Right lobe of liver (tissue), 6 donors: ENCODE results near the gene EGFLAM. TPM values are rescaled to one million over a fixed set of nuclear protein-coding genes. Genes with fewer than 3 reads are reported as not detected.

ENCODE experiments used
- ATAC-seq, 4 donors: fragments of 200-7000 bp; cut with Tn5 transposase; one replicate each; pipeline ENCODE4 v1.9.1; 2020; ENCODE audit warnings: mild to moderate bottlenecking in 4 of 4, moderate library complexity in 4 of 4
- DNase-seq, 3 donors: peaks; one replicate each; pipeline ENCODE4 v3.0.0-alpha.2; 2020
- H3K27ac ChIP-seq, 3 donors: fragments of 200-600 bp; one replicate each; pipeline ENCODE4 v1.8.0; 2022
- H3K27me3 ChIP-seq, 2 donors: fragments of 200-600 bp; one replicate each; pipeline ENCODE4 v1.8.0; 2022
- H3K36me3 ChIP-seq, 4 donors: fragments of 200-600 bp; sonication (generic) in 1 of 4; one replicate each; pipeline versions ENCODE4 v1.5.1 to v1.8.0; 2017 to 2022; ENCODE audit warnings: control low read depth in 1 of 4
- H3K4me1 ChIP-seq, 4 donors: fragments of 200-600 bp; sonication (generic) in 1 of 4; one replicate each; pipeline versions ENCODE4 v1.5.1 to v1.8.0; 2017 to 2022; ENCODE audit warnings: control low read depth in 1 of 4
- H3K4me3 ChIP-seq, 3 donors: fragments of 200-600 bp; one replicate each; pipeline ENCODE4 v1.8.0; 2022
- H3K9me3 ChIP-seq, 4 donors: fragments of 200-600 bp; sonication (generic) in 1 of 4; one replicate each; pipeline versions ENCODE4 v1.5.1 to v1.8.0; 2017 to 2022; ENCODE audit warnings: control low read depth in 1 of 4
- CTCF ChIP-seq, 4 donors: fragments of 200-600 bp in 3 of 4; fragments of 450-650 bp in 1 of 4; IDR thresholded peaks; one replicate each; pipeline versions ENCODE4 v1.5.1 to v1.8.0; 2016 to 2022; ENCODE audit warnings: antibody characterized with exemption in 4 of 4, mild to moderate bottlenecking in 2 of 4
- POLR2A ChIP-seq: fragments of 450-650 bp; IDR thresholded peaks from one replicate; pipeline ENCODE4 v1.6.1; 2017; ENCODE audit warnings: antibody characterized with exemption, mild to moderate bottlenecking
- WGBS: methylation state at CpG from one replicate; pipeline ENCODE4 v1.1.6; 2018; ENCODE audit warnings: low coverage, low lambda C conversion rate; ENCODE audit not compliant: insufficient coverage; ENCODE audit errors: missing lambda C conversion rate; 5-methylcytosine and 5-hydroxymethylcytosine counted together
- intact Hi-C, 2 donors: fragments of 100-400 bp; cut with DNase I; formaldehyde crosslinking; loops; one replicate each; pipeline versions ENCODE4 v1.11.2 to v1.14.1; 2022
- total RNA-seq, 6 experiments: library from RNA; depleted of rRNA in 2 of 6; stranded (reverse); fragments of >200 nt in 2 of 6; fragmentation: NEBNext Ultra II Directional in 3 of 6; extraction: Animal tissue kit (Norgen Biotek cat#: 25700) in 3 of 6; gene quantifications; one replicate each; pipeline versions ENCODE4 v1.1.0 to v1.2.4, GENCODE V29; 2016 to 2023
- donor health status: DM: no; HTN: yes; CAD: no.
- donor health status: DM: no; HTN: no; CAD: no.
- donor health status: DM: no; HTN: no; CAD: no.
- donor health status: DM: no; HTN: yes; CAD: no.
- donor health status: DM: no; HTN: yes; CAD: no.

EGFLAM gene
- total RNA-seq, 6 experiments from 2014 or later = 0.50 to 6.2 (median 2.3) TPM

DNA sequence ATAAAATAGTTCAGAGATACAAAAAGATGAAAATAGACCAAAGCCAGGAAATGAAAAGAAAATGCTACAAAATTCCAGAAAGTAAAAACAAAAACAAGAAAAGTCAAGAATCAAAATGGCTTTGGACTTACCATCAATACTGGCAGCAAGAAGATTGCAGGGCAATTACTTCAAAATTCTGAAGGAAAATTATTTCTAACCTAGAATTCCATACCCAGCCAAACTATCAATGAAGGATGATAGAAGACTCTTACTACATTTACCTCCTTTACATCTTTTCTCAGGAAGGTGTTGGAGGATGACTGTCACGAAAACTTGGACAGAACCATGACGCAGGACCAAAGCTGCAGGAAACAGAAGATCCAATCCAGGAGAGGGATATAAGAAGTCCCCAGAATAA, 46.8 kb downstream of the EGFLAM start:
- H3K27me3 ChIP-seq = no peaks in the 10 kb centered on the region
- no peak for TF ChIP-seq POLR2A
- no peak for TF ChIP-seq CTCF (IDR thresholded peaks at IDR 0.05)
- 74% methylated on average over 2 of the region's 2 CpGs for WGBS

DNA sequence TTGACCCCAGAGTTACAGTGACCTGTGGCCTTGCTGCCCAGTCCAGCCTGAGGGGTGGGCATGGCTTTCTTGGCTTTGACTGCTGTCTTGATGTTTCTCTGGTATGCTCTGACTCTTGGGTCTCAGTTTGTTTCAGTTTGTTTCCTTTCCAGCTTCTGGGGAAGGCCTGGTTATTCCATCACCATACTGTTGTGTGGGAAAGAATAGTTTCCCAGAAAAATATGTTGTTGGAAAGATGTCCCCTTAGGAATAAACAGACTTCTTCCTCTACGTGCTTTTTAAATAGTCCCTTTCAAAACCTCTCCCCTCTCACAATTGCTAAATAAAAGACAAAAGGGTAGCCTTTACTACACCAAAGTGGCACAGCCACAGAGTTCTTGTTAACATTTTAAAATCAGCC, 49.5 kb downstream of the EGFLAM start:
- no peak overlapping the region for H3K4me3 ChIP-seq
- no peaks in the 10 kb centered on the region for H3K9me3 ChIP-seq
- 56% methylated on average over 1 of the region's 1 CpG for WGBS
- intact Hi-C loops = no loop called here
- no peak overlapping the region for H3K27ac ChIP-seq
- no peaks in the 10 kb centered on the region for H3K27me3 ChIP-seq
- no peak for ATAC-seq
- DNase-seq = no peak
- H3K4me1 ChIP-seq = no peaks in the 10 kb centered on the region
- TF ChIP-seq CTCF (IDR thresholded peaks at IDR 0.05) (no peak), POLR2A (no peak)
- H3K36me3 ChIP-seq = no peaks in the 10 kb centered on the region

More for the DNA sequence above, 46.8 kb downstream of the EGFLAM start:
- Histone ChIP-seq H3K27ac (no peak overlapping the region), H3K36me3 (no peaks in the 10 kb centered on the region), H3K4me1 (no peaks in the 10 kb centered on the region), H3K9me3 (no peaks in the 10 kb centered on the region), H3K4me3 (no peak overlapping the region)
- no peak for DNase-seq
- intact Hi-C loops = no loop called here
- ATAC-seq = no peak

DNA sequence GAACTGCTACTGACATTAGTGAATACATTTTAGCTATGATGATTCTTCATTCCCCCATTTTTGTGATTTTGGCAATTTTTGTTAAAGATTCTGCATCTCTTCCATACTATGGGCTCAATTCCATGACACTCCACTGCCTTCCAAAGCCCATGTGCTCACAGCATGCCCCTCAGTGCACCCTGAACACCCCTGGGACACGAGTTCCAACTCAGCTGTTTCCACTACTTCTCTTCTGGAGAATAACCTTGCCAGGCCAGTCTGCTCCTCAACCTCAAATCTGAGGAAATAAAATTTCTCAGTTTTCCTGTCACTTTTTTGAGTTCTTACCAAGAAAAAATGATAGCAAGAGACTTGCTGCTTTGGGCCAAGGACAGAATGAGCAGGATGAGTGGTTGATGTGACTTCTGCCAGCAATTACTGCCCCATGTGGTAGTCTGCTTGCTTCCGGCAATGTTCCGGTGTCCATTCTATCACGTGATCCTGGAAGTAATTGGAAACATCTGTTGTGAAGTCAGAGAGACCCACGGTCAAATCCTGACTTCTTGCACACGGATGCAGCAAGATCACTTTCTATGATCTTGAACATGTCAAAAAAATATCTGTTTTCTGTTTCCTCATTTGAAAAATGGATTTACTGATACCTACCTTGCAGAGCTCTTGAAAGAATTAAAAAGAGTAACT, 58.3 kb downstream of the EGFLAM start:
- no peak overlapping the region for H3K27ac ChIP-seq
- no peaks in the 10 kb centered on the region for H3K36me3 ChIP-seq
- no peak for ATAC-seq
- H3K9me3 ChIP-seq = no peaks in the 10 kb centered on the region
- no peaks in the 10 kb centered on the region for H3K27me3 ChIP-seq
- TF ChIP-seq POLR2A (no peak), CTCF (IDR thresholded peaks at IDR 0.05) (no peak)
- no peak overlapping the region for H3K4me3 ChIP-seq
- DNase-seq = no peak
- no peaks in the 10 kb centered on the region for H3K4me1 ChIP-seq
- intact Hi-C loops = no loop called here
- WGBS = 43% methylated on average over 6 of the region's 6 CpGs

DNA sequence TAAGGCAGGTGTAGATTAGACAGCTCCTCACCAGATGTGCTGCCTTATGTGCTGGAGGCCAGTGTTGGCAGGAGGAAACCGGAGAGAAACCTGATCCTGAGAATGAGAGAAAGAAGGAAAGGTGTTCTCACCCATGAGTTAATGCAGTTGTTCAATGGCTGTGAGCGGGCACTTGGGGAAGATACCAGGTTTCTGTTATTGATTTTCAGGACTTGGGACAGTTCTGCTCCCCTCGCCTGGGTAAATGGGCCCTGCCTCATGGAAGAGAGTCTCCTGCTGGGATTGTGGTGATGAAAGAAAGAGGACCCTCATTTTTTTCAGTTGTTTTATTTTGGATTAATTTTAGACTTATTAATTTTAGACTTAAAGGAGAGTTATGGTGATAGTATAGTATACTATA, 59.5 kb downstream of the EGFLAM start:
- H3K4me3 ChIP-seq = no peak overlapping the region
- WGBS = 87% methylated on average over 3 of the region's 3 CpGs
- H3K36me3 ChIP-seq = no peaks in the 10 kb centered on the region
- intact Hi-C loops = no loop called here
- no peak for ATAC-seq
- TF ChIP-seq POLR2A (no peak), CTCF (IDR thresholded peaks at IDR 0.05) (no peak)
- no peaks in the 10 kb centered on the region for H3K4me1 ChIP-seq
- no peaks in the 10 kb centered on the region for H3K27me3 ChIP-seq
- no peaks in the 10 kb centered on the region for H3K9me3 ChIP-seq
- H3K27ac ChIP-seq = no peak overlapping the region
- no peak for DNase-seq
